HPDE6-E6E7 (cell line): Measurements from ENCODE around the gene OTULIN.

Source experiments
- DNase-seq: peaks from one replicate; pipeline ENCODE4 v3.0.0; 2011; ENCODE audit warnings: missing footprints; ENCODE audit errors: extremely low spot score

The OTULIN gene

GRCh38 chr5:14668181-14668591 is 3.7 kb downstream of the OTULIN start:
- DNase-seq: no peak

- no peak for DNase-seq
These were observed 4.9 kb downstream of the OTULIN start for GRCh38 chr5:14669415-14669814.

GRCh38 chr5:14669975-14670374 is 5.5 kb downstream of the OTULIN start:
- DNase-seq: peak; percentile 50

DNA sequence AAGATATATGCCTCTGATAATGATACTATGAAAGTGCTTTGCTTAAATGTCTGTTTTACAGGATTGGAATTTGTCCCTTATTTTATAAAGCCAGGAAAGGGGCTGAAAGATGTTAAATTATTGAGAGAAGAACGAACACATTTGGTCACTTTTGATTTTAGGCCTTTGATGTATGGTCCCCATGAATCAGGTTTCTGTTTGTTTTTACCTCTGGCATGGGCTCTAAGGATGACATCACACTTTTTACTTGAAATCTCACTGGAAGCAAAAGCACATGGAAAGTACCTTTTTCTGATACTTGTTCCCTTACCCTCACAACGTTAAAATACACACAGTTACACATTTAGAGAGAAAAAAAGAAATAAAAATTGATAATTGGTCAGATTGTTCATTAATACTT is 6.9 kb downstream of the OTULIN start:
- no peak for DNase-seq

DNA sequence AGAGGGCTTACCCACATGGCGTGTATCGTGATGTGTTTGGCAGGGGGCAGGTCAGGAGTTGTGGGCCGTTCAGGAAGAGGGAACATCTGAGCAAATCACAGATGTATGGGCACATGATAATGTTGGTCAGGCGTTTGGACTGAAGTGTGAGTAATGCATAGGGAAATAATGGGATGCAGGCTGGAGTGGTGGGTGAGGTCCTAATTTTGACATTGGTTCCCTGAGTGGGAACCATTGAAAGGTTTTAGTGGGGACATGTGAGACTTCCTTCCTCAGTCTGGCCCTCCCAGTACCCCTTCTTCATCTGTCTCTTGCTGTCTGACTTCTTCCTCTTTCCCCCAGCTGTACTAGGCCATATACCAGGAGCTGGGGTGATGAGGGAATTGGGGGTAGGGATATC is 7.6 kb downstream of the OTULIN start:
- no peak for DNase-seq

DNA sequence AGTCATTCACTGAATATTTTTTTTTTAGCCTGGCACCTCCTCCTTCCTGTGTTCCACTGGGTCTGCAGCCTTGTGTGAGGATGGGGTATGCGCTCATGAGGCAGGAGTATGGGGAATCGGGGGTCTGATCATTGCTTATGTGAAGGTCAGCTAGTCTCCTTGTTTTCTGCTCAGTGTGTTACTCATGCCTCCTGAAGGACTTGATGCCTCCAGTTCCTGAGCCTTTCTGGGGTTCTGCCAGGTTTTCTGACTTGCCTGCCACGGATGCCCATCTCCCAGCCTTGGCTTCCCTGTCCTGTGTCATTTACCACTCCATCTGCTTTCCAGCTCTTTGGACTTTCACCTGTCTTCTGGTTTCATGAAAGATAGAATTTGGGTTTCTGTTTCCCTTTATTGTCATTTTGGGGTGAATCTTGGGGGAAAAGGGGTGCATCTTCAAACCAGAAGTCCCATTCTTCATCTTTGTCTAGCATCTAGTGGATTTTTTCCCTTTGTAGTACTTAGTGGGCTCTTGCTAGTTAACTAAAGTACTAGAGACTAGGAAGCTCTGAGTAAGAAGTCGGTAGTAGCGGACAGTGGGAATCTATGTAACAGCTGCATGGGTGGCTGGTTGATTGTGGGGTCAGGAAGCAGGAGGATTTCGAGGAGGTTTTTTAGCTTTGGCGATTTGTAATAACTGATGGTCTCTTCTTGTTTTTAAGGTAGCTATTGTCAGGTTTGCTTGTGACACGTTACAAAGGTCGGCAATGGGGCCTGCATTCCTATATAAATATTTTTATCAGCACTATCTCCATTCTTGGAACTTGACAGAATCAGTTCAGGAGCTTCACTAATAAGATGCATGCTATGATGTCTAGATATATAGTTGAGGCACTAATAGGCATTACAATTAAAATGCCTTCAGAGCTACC is 8.2 kb downstream of the OTULIN start:
- no peak for DNase-seq

- no peak for DNase-seq
These were observed 8.9 kb downstream of the OTULIN start for GRCh38 chr5:14673443-14673842.

DNA sequence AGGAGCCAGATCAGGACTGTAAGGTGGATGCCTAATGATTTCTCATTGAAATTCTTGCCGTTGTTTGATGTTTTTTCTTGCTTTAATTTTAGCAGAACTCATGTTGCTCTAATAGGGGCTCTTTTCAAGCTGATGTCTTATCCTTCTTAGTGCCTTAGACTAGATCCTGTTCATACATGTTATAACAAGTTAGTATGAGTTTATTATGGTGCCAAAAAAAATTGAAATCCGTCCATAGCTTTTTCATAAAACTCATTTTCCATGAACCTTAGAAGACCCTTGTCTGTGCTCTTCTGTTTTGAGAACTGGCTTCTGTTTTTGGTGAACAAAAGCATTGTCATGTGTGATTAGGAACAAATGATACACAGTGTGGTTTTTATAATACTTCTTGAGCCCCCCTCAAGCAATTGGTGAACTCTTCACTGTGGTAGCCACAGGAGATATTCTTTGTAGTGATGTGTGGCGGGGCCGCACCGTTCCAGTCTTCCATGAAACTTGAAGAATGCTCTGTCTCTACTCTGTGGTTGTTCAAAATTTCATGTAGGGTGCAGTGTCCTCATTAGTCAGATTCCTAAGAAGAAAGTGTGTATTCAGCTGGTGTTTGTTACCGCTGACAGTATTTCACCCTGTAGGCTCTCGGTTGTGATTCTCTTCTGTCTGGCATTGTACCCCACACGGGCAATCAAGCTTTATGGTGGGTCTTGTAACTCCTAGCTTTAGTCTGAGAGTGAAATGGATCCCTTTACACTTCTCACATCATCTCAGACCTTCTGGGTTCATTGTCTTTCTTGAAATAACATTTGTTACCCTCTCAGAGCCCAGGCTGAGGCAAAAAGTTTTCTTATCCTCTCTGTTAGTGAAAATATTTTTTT is 10.7 kb downstream of the OTULIN start:
- no peak for DNase-seq

DNA sequence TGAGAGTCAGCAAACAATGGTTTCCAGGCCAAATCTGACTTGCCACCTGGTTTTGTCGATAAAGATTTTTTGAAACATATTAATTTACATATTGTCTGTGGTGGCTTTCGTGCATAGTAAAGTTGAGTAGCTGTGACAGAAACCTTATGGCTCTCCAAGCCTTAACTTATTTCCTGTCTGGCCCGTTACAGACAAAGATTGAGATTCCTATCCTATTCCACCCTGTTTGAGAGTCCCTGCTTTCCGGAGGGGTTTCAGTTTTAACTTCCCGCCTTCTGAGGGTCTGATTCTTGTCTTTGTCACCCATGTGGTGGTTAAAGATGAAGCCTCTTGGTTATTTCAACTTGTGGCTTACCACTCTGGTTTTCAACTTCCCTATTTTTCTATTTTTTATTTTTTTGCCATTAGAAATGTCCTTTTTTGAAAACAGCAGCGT is 11.4 kb downstream of the OTULIN start:
- no peak for DNase-seq

DNA sequence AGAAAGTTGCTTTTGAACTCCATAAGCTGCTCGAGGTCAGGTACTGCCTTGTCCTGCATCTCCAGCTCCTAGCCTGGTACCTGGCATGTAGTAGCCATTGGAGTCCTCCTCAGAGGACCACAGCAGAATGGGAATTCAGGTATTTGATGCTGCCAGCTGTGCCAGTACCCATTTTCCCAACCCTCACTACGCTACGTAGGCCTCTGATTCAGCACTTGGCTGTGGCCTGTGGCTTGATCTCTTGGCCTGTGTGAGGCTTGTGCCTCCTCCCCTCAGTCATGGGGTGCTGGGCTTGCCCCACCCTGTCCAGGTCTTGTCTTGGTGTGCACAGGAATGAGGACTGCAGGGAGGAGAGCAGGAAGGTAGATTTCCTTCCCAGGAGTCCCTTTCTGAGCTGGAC is 11.8 kb downstream of the OTULIN start:
- peak; percentile 79 for DNase-seq

GRCh38 chr5:14678773-14679334 is 14.3 kb downstream of the OTULIN start:
- no peak for DNase-seq

DNA sequence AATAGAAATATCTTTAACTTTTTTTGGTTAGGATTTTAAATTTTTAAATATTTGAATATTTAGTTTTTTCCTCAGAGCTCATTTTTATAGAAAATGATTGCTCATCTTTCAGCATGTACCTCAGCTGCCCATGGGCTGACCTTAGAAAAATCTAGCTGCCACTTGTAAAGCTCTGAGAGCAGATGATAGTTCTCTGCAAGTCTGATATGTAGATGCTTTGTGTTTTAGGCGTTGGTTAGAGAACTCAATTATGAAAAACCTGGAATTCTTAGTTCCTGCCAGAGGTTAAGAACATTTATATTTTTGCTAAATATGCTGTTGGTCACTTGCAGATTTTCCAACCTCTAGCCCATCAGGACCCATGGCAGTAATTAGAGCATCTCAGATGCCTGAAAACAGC is 15.1 kb downstream of the OTULIN start:
- DNase-seq: no peak

DNA sequence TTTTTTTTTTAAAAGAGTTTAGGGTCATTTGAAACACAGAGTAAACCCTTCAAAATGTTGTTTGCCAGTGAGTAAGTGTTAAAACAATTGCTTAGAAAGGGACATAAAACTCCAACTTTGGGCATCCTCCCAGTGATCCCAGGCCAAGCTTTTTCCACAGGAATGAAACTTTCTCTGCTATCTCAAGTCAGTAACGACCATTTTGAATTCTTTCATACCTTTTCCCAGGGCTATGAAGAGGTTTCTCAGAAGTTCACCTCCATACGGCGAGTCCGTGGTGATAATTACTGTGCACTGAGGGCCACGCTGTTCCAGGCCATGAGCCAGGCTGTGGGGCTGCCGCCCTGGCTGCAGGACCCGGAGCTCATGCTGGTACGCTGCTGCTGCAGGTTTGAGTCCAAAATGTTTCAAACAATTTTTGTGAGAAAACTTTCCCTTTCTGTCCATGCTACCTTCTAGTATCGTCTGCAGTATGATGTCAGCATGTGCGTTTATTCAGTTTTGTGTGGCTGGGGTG is 16.8 kb downstream of the OTULIN start:
- DNase-seq: no peak

GRCh38 chr5:14683906-14684455 is 19.5 kb downstream of the OTULIN start:
- no peak for DNase-seq

DNA sequence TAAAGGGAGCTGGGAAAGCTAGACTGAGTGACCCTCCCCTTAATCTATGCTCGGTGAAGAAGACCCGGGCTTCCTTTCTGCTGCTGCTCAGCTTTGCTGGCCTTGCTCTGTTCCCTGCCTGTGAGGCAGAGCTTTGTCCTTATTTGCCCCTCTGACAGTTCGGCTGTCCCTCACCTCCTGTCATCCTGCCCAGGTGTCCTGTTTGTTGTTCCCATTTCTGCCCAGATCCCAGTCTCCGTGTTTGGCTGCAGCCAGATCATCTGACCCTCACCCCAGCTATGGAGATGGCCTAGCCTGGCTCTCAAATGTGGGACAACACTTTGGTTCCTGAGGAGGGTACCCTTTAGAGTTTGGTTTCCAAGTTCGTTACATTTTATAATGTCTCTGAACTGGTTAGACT is 20.2 kb downstream of the OTULIN start:
- DNase-seq: no peak

DNA sequence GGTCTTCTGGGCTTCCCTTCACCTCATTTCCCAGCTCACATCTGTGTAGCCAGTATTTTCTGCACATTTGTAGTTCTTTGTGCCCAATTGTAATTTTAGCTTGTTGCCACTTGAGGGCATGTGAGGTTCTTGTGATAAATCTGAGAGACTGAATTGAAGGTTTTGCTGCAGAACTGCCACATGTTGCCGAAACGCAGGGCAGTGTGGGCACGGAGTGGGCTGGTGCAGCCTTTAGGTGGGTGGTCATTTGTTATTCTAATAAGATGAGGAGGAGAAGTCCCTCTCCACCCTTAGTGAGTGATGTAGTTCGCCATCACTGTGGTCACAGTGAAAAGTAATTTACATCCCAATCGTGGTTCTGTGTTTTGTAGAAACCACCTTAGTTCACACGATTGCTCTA is 21.2 kb downstream of the OTULIN start:
- peak; percentile 55 for DNase-seq

DNA sequence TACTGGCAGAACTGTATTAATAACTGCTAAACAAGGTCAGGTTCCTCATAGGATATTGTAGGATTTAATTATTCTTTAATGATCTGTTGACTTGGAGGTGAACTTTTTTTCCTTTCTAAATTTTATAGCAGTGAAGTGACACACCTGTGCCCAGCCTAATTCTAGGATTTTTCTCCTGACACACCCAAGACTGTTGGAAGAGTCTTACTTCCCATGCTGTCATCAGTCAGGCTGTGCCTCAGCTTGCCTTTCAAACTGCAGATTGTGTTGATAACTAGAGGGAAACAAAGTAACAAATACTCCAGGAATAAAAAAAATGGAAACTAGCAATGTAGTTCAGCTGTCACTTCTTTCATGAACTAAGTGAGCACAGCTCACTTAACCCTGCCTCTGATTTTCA is 22.0 kb downstream of the OTULIN start:
- DNase-seq: no peak

DNA sequence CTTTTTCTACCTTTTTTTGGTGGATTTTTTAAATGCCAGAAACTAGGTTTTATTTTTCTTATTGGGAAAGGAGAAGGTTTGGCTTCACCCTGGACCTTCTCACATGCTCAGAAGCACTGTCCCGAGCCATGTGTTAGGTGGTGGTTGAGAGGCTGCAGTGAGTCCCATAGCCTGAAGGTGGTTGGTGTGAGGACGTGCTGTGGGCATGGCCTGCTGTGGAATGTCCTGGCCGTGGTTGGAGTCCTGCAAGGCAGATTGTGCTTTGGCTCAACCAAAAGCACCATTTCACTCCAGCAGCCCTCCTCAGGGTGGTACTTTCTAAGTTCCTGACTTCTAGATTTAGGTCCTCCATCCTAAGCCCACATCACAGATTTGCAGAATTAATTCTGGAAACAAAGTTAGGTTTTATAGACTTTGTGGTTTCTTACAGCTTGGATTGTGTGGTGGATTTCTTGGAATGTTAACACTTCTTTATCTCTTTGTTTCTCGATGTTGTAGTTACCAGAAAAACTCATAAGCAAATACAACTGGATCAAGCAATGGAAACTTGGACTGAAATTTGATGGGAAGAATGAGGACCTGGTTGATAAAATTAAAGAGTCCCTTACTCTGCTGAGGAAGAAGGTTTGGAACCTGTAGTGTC is 22.6 kb downstream of the OTULIN start:
- DNase-seq: no peak

- no peak for DNase-seq
These were observed 28.6 kb downstream of the OTULIN start for GRCh38 chr5:14693070-14693469.

DNA sequence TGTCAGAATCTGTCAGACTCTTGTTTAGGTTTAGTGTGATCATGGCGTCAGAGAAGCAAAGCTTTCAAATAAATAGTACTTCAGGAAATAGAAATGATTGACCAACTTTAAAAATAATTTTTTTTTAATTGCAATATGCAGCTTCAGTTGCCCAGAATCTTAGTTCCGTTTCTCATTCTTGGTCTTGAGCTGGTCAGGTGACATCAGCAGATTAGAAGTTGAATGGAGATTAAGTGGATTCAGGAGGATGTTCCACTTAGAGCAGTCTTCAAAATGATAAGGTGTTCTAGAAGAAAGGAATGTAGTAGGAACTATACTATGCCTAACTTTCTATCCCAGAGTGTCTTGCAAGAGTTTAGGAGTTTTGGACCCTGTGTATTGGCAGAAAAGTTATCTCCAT is 30.6 kb downstream of the OTULIN start:
- DNase-seq: no peak

- no peak for DNase-seq
These were observed 31.5 kb downstream of the OTULIN start for GRCh38 chr5:14696057-14696456.
